ENCODE data around the gene NLRX1.

GRCh38 chr11:119152043-119152442 lies 16.5 kb upstream of the NLRX1 start:
- TF ChIP-seq, protein P1, sequence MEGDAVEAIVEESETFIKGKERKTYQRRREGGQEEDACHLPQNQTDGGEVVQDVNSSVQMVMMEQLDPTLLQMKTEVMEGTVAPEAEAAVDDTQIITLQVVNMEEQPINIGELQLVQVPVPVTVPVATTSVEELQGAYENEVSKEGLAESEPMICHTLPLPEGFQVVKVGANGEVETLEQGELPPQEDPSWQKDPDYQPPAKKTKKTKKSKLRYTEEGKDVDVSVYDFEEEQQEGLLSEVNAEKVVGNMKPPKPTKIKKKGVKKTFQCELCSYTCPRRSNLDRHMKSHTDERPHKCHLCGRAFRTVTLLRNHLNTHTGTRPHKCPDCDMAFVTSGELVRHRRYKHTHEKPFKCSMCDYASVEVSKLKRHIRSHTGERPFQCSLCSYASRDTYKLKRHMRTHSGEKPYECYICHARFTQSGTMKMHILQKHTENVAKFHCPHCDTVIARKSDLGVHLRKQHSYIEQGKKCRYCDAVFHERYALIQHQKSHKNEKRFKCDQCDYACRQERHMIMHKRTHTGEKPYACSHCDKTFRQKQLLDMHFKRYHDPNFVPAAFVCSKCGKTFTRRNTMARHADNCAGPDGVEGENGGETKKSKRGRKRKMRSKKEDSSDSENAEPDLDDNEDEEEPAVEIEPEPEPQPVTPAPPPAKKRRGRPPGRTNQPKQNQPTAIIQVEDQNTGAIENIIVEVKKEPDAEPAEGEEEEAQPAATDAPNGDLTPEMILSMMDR (IDR thresholded peaks at IDR 0.05), result no peak
- no peak for TF ChIP-seq EZH2phosphoT487 (IDR thresholded peaks at IDR 0.05)
